Limb (tissue), 2 donors: ENCODE data around the gene GABRA6.
"Not testable (repeated sequence)": the region's sequence is repeated elsewhere in the genome, so short reads cannot be mapped to it uniquely, and the experiment has no call there.

Experiments used
- DNase-seq, 2 donors: peaks; one replicate each; pipeline ENCODE4 v3.0.0-alpha.2; 2016; ENCODE audit errors: extremely low spot score in 2 of 2

The GABRA6 gene

DNA sequence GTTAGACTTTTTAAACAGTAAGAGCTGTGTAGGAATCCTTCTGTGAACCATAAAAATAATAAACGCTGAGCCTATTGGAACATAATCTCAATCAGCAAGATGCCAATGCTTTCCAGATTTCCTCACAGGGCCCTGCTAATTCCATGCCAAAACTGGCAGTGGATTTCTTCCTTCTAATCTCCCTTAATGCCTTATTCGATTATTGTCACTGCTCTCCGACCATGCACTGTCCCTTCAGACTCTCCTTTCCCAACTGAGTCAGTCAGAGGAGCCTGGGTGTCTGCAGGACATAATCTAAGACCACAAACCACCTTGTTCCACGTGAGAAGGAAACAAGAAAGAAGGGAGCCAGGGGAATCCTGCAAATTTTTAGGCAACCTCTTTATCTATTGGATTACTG lies at the start of gene GABRA6:
GABRA6 (plus strand) TSS at position 261 of the 400 bp plus-strand sequence. CDS start 269 bp downstream, outside the sequence.
- DNase-seq = no peak

GRCh38 chr5:161637591-161637990 lies 47.9 kb upstream of the GABRA6 start:
- DNase-seq = no peak

GRCh38 chr5:161641444-161641843 lies 44.1 kb upstream of the GABRA6 start:
- DNase-seq = no peak

GRCh38 chr5:161645264-161645663 lies 40.3 kb upstream of the GABRA6 start:
- no peak for DNase-seq

DNA sequence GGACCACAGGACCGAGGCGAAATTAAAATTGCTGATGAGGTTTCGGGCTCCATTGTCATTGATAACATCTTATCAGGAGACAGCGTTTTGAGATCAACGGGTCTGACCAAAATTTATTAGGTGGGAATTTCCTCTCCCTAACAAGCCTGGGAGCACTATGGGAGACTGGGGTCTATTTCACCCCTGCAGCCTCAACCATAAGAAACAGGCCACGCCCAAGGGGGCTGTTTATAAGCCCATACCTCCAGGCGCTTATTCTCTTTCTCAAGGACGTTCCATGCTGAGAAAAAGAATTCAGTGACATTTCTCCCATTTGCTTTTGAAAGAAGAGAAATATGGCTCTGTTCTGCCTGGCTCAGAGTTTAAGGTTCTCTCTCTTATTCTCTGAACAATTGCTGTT lies 33.6 kb upstream of the GABRA6 start:
- not testable (repeated sequence) for DNase-seq

DNA sequence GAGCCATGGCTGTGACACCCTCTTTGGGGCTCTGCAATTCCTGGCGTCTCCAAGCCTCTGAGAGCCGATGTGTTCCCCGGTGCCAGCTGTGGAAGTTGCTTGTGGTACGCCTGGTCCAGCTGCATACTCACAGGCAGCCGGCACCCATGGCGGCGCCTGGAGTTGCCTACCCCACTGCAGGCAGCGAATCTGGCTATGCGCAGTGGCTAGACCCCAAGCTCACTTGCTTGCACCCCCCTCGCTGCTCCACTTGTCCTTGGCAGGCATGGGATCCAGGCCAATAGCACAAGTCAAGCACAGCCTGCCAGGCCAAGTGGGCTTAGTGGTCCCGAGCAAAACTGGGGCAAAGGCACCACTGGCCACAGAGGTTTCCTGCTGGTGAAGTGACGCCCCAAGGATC lies 24.7 kb upstream of the GABRA6 start:
- no peak for DNase-seq

- no peak for DNase-seq
These were observed 22.1 kb upstream of the GABRA6 start for GRCh38 chr5:161663431-161663830.

- DNase-seq = peak in 1 of 2 donors; percentile 3
These were observed 9.4 kb upstream of the GABRA6 start for GRCh38 chr5:161676103-161676502.

- DNase-seq = no peak
These were observed 628 bp downstream of the GABRA6 start for GRCh38 chr5:161686149-161686548.

DNA sequence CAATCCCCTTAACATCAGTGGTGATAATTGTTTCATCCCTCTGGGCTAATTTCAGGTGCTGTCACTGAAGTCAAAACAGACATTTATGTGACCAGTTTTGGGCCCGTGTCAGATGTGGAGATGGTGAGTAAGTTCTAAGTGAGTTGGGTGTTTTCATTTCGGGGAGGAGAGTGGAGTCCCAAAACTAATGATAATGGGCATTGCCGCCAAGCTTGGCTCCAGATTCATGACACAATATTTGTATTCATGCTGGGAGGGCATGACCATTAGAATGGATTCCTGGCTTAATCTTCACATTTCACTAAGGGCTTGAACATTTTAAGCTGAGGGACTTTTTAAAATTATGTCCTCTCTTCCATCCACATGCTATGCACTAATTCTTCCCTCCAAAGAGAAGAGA lies 1.4 kb downstream of the GABRA6 start:
- DNase-seq = no peak

DNA sequence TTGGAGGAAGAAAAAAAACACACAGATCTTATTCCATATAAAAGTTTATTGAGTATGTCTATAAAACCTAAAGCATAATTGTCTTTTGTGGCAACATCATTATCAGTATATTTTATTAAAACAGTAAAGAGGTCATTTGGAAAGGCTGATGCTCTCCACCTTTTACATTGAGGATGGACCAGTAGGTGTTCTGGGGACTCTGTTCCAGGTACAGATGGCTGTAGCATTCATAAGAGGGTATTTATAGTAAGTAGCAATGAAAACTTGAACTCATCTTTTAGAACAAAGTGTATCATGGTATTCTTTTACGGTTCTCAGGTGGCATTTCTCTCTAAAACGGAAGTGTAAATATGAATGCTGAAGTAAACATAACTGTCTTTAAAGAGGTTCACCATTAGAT lies 1.8 kb downstream of the GABRA6 start:
- DNase-seq = no peak

DNA sequence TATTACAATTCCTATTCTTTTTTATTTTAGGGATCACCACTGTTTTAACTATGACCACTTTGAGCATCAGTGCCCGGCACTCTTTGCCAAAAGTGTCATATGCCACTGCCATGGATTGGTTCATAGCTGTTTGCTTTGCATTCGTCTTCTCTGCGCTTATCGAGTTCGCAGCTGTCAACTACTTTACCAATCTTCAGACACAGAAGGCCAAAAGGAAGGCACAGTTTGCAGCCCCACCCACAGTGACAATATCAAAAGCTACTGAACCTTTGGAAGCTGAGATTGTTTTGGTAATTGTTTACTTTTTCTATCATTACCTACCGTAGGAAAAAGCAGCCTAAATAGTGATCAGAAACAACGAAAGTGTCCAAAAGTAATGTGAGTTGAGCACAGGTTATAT lies 6.4 kb downstream of the GABRA6 start:
- DNase-seq = no peak

- DNase-seq = no peak
These were observed 11.5 kb downstream of the GABRA6 start for GRCh38 chr5:161697001-161697400.

DNA sequence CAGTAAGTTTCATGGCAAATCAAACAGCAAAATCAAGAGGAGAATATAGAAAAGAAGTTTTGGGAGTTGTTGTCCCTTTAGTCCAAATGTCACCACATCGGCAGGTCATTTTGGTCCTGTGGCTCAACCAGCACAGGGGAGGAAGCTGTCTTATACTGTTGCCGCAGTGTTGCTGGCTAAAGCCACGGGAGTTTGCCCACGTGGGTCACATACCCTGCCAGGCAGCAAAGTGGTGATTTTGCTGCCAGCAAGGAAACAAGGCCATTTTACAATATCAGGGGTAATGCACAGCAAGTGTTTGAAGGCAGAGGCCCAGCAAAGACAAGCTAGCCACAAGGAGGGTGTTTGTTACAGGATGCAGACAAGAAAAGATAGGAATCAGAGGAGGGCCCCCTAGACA lies 14.5 kb downstream of the GABRA6 start:
- DNase-seq = no peak

DNA sequence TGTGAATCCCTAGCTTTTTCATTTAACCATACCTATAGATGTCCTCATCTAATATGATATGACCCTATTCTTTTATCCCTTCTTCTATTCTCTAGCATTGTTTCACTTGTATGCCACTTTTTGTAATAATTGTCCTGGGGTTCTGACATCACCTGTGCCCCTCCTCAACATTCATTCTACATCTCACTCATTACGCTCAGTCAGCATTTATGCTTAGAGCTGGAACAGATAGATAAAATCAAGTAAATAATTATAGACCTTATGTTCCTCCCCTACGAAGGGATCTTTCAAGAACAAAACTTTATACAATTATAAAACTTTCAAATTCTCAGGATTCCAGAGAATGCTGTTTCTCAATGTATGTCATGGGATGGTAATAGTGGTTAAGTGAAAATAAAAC lies 18.0 kb downstream of the GABRA6 start:
- DNase-seq = no peak

DNA sequence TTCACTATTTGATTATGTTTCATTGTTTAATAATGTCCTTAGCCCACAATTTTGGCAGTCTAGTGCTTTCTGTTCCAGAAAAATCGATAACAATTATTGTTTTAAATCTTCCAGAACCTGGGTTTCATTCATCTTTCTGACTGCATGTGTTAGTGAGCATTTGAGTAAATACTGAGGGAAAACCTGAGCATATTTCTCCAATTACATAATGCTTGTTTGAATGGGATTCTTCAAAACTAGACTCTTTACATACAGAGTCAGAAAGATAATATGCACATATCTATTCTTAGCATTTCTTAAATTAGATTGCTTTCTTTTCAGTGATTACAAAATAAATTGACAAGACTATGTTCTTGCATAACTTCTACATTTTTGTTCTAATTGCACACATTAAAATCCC lies 21.9 kb downstream of the GABRA6 start:
- no peak for DNase-seq

GRCh38 chr5:161709239-161709638 lies 23.7 kb downstream of the GABRA6 start:
- DNase-seq = no peak

DNA sequence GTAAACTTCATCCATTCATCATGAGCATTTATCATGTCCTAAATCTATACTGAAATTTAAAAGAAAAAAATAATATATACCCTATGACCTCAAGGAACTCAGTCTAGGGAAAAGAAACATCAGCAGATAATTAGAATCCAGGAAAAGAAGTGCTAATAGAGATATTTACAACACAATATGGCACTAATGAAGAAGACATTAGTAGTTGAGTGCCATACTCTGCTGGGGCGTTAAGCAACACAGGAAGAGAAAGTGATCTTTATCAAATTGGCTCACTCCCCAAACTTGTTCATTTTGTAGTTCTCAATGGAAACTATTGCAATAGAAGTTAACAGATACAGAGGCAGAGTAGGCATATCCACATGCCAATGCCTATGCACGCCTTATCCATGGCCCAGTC lies 27.5 kb downstream of the GABRA6 start:
- DNase-seq = no peak

DNA sequence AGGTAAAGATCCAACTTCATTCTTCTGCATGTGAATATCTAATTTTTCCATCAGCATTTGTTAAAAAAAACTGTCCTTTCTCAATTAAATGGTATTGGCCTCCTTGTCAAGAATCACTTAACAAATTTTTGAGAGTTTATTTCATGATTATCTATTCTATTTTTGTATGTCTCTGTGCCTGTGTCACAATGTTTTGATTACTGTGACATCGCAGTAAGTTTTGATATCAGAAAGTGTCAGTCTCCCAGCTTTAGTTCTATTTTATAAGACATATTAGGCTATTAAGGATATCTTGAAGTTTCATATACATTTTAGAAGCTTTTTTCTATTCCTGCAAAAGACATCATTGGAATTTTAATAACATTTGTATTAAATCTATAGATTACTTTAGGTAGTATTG lies 33.6 kb downstream of the GABRA6 start:
- DNase-seq = no peak

- DNase-seq = no peak
These were observed 34.9 kb downstream of the GABRA6 start for GRCh38 chr5:161720460-161720859.

- no peak for DNase-seq
These were observed 49.2 kb downstream of the GABRA6 start for GRCh38 chr5:161734741-161735140.

- DNase-seq = no peak
These were observed 54.9 kb downstream of the GABRA6 start for GRCh38 chr5:161740433-161740832.

DNA sequence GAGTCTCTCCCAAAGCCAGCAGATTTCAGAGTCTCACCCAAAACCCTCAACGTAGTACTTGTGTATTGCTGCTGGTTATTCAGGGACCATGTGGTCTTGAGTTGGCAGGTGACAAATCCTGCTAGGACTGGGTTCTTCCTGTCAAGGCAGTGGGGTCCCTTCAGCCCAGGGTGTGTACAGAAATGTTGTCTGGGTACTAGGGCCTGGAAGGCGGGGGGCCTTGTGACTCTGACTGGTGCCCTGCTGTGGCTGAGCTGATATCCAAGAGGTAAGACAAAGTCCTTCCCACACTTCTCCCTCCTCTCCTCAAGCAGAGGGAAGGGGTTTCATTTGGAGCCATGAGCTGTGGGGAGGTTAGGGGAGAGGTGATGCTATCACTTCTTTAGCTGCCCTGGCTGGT lies 58.8 kb downstream of the GABRA6 start:
- DNase-seq = no peak

DNA sequence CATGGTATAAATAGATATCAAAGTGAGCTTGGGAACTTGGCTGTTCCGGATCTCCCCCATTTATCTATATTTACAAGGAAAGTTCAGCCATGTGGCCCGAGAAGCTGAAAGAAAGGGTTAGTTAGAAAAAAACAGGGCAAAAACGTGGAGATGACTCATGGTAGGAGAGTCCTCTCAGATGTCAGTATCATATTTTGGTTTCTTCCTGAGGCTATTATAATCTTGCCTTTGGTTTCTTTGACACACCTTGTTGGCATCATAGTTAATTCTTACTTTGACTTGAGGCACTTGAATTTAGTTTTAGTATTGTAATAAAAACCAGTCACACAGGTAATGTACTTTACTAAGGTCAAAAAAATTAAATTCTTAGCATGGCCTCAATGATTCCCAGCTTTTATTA lies 59.9 kb downstream of the GABRA6 start:
- no peak for DNase-seq
